Fibroblast of the aortic adventitia (primary cell): ENCODE measurements around the gene P2RX2. TPM values are rescaled to one million over a fixed set of nuclear protein-coding genes. Genes with fewer than 3 reads are reported as not detected.

Source experiments
- DNase-seq: peaks from one replicate; pipeline ENCODE4 v3.0.0-alpha.2; 2010; ENCODE audit warnings: low read depth
- H3K4me3 ChIP-seq: 2 replicates; pipeline ENCODE4 v1.5.1; 2011; ENCODE audit warnings: low read depth, mild to moderate bottlenecking, control low read depth, low read length, moderate library complexity
- CTCF ChIP-seq: IDR thresholded peaks from 2 replicates; pipeline ENCODE4 v1.5.1; 2011; ENCODE audit warnings: mild to moderate bottlenecking, low read length, control low read depth, inconsistent platforms; ENCODE audit not compliant: insufficient read depth
- total RNA-seq: library from RNA; depleted of rRNA; stranded (reverse); fragments of >200 nt; gene quantifications from 2 replicates; pipeline ENCODE4 v1.2.3, GENCODE V29; 2012; ENCODE audit warnings: low replicate concordance

P2RX2 gene
- total RNA-seq, 1 donor, result not detected

- no peak for DNase-seq
- no peak overlapping the region for H3K4me3 ChIP-seq
- TF ChIP-seq CTCF, result no peak
These were observed 14.1 kb downstream of the P2RX2 start for GRCh38 chr12:132632521-132633228.

DNA sequence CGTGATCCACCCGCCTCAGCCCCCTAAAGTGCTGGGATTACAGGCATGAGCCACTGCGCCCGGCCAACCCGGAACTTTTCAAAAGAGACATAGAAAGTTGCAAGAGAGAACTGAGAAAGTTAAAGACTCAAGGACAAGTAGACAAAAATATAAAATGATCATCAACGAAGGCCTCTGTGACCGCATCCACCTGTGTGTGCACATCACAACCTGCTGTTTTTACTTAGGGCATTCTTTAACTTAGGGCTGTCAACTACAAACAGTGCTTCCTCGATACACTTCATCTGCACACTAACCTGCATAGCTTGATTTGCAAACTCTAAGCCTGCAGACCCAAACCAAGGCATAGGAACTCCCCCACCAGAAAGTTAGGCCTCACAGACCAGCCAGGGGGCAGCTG, 14.8 kb downstream of the P2RX2 start:
- TF ChIP-seq CTCF, result no peak
- DNase-seq, result no peak
- no peak overlapping the region for H3K4me3 ChIP-seq

GRCh38 chr12:132633901-132634300, 15.3 kb downstream of the P2RX2 start:
- H3K4me3 ChIP-seq, result no peak overlapping the region
- no peak for TF ChIP-seq CTCF
- DNase-seq, result no peak

DNA sequence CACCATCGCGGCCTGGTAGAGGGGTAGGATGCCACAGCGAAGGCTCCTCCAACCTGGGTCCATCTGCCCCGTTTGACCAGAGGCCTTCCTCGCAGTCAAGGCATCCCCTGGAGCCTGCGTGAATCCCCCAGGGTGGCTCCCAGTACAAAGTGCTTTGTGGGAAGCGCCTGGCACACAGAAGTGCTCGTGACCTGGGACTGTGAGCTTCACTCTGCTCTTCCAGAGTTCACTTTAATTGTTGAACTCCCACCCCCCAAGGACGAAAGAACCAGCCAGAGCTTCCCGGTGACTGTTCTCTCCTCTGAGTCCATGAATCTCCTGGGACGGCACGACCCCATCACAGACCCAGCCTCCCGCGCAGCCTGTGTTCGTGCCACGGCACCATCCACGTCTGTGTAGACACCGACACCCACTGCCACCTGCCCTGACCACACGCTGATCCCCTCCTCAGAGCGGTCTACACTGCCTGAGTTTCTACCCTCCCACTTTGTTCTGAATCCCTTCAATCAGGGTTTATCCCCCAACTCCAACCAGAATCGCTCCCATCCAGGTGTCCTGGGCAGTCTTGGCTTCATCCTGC, 15.9 kb downstream of the P2RX2 start:
- DNase-seq, result no peak
- TF ChIP-seq CTCF, result no peak
- no peak overlapping the region for H3K4me3 ChIP-seq

GRCh38 chr12:132635076-132635955, 16.7 kb downstream of the P2RX2 start:
- no peak for DNase-seq
- TF ChIP-seq CTCF, result no peak
- no peak overlapping the region for H3K4me3 ChIP-seq

- DNase-seq, result no peak
- no peak overlapping the region for H3K4me3 ChIP-seq
- no peak for TF ChIP-seq CTCF
These were observed 19.2 kb downstream of the P2RX2 start for GRCh38 chr12:132637811-132638210.
